Renal cortex interstitium (tissue), 11 donors: ENCODE measurements around the gene NKX1-2. TPM values are rescaled to one million over a fixed set of nuclear protein-coding genes. Genes with fewer than 3 reads are reported as not detected.
"Not testable (repeated sequence)": the region's sequence is repeated elsewhere in the genome, so short reads cannot be mapped to it uniquely, and the experiment has no call there.

Source experiments
- DNase-seq, 11 donors: peaks; one replicate each; pipeline ENCODE4 v3.0.0-alpha.2; 2013; ENCODE audit warnings: low read depth in 9 of 11, low spot score in 4 of 11; ENCODE audit errors: extremely low read depth in 1 of 11
- polyA plus RNA-seq, 3 donors: library from polyadenylated mRNA; unstranded; fragments of 120-200 nt; gene quantifications; one replicate each; pipeline ENCODE4 v1.2.1, GENCODE V29; 2013; ENCODE audit not compliant: insufficient read length in 3 of 3

NKX1-2 gene
- polyA plus RNA-seq, 3 donors: not detected

- no peak for DNase-seq
These were observed 9.6 kb upstream of the NKX1-2 start for GRCh38 chr10:124459395-124459794.

GRCh38 chr10:124458889-124459288 lies 9.1 kb upstream of the NKX1-2 start:
- no peak for DNase-seq

DNA sequence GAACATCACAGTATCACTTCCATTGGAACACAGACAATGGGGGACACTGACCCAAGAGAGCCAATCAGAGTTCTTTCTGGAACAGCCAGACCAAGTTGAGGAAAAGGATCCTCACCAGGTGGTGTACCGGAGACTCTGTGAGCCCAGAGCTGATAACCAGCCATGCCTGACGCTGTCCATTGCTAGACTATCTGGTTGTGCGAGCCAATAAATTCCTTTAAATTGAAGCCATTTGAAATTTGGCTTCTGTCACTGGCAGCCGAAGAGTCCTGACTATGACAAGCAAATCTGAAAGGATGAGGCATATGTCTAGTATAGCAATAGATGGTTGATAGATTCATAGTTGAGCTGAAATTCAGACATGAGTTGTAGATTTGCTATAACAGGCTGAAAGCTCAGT lies 8.6 kb upstream of the NKX1-2 start:
- no peak for DNase-seq

- DNase-seq: no peak
These were observed 5.6 kb upstream of the NKX1-2 start for GRCh38 chr10:124455441-124455840.

- no peak for DNase-seq
These were observed 4.2 kb upstream of the NKX1-2 start for GRCh38 chr10:124453960-124454610.

- no peak for DNase-seq
These were observed 1.4 kb upstream of the NKX1-2 start for GRCh38 chr10:124451276-124451675.

- DNase-seq: no peak
These were observed 885 bp upstream of the NKX1-2 start for GRCh38 chr10:124450783-124451057.

DNA sequence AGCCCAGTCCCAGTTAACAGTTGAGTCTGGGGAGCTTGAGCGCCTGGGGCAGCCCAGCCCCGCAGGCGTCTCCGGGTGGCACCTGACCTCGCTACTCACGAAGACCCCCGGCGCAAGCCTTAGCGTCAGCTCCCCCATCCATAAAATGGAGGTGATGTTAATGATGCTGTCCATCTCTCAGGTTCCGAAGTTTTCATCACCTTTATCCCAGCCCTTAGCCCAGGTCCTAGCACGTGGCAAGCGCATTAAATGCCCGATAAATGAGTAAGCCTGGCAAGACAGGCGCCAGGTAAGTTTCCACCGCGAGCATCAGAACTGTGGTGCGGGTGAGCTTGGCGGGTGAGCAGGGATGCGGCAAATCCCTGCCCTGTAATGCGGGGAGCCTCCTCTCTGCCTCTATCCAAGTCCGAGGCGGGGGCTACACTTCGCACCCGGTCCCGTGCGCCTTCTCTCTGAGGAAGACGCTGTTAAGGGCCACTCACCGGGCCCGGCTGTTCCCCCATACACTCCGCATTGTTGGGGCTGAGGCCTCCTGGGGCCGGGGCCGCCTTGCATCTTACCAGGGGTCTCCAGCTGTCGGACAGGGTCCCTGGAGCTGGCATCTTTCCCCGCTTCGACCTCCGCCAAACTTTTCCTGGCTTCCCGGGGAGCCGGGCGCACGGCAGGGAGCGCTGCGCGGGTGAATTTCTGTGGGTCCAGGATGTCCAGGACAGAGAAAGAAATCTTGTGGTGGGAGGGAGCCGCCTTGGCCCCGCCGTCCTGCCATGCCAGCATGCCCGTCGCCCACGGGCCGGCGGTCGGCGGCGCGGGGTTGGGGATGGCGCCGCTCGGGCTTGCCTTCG lies 444 bp downstream of the NKX1-2 start:
- no peak for DNase-seq

DNA sequence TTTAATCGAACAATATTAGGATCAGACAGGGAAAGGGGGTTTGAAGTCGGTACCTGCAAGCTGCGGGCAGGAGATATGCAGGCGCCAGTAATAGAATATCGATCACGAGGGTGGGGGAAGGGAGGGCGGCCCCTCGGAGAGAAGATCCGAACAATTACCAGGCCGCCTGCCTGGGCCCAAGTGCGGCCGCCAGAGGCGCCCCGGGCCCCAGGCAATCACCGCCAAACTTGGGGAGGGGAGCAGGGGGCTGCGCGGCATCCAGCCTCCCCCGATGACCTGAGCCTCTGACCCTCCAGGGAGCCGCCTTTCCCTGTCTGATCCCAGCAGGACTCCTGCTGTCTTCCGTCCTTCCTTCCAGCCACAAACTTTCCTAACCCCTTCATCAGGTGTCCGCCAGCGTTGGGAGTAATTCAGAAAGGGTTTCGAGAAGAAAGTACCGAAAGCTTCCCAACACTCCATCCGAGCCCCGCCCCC lies 1.1 kb downstream of the NKX1-2 start:
- no peak for DNase-seq

GRCh38 chr10:124447751-124448466 lies 1.9 kb downstream of the NKX1-2 start:
- no peak for DNase-seq

GRCh38 chr10:124446830-124447750 lies 2.7 kb downstream of the NKX1-2 start:
- no peak for DNase-seq

DNA sequence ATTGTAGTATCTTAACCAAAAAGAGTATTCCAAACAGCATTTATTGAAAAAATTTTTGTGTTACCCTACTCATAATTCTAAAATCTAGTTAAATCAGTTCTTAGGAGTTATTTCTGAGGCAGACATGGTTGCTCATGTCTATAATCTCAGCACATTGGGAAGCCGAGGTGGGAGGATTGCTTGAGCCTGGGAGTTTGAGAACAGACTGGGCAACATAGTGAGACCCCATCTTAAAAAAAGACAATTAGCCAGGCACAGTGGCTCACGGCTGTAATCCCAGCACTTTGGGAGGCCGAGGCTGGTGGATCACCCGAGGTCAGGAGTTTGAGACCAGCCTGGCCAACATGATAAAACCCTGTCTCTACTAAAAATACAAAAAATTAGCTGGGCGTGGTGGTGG lies 8.1 kb downstream of the NKX1-2 start:
- DNase-seq: not testable (repeated sequence)

DNA sequence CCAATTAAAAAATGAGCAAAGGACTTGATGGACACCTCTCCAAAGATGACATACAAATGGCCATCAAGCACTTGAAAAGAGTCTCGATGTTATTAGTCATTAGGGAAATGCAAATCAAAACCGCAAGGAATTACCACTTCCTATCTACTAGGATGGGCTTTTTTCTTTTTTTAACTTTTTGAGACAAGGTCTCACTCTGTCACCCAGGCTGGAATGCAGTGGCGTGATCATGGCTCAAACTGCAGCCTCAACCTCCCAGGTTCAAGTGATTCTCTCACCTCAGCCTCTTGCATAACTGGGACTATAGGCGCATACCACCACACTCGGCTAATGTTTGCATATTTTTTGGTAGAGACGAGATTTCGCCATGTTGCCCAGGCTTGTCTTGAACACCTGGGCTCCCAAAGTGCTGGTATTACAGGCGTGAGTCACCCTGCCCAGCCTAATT lies 13.6 kb downstream of the NKX1-2 start:
- no peak for DNase-seq

GRCh38 chr10:124435683-124436082 lies 14.2 kb downstream of the NKX1-2 start:
- not testable (repeated sequence) for DNase-seq

GRCh38 chr10:124433461-124433860 lies 16.4 kb downstream of the NKX1-2 start:
- DNase-seq: no peak

- no peak for DNase-seq
These were observed 19.8 kb downstream of the NKX1-2 start for GRCh38 chr10:124430077-124430476.

DNA sequence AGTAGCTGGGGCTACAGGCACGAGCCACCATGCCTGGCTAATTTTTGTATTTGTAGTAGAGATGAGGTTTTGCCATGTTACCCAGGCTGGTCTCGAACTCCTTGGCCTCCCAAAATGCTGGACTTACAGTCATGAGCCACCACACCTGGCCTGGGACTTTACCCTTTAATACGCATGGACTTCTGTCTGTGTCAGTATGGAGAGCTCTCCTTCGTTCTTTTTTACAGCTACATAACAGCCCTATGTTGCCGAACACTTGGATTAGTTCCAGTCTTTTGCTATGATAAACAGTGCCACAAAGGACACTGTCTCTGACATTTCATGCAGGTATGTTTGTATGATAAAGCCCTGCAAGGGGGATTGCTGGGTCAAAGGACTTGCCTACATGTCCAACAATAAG lies 20.3 kb downstream of the NKX1-2 start:
- no peak for DNase-seq

DNA sequence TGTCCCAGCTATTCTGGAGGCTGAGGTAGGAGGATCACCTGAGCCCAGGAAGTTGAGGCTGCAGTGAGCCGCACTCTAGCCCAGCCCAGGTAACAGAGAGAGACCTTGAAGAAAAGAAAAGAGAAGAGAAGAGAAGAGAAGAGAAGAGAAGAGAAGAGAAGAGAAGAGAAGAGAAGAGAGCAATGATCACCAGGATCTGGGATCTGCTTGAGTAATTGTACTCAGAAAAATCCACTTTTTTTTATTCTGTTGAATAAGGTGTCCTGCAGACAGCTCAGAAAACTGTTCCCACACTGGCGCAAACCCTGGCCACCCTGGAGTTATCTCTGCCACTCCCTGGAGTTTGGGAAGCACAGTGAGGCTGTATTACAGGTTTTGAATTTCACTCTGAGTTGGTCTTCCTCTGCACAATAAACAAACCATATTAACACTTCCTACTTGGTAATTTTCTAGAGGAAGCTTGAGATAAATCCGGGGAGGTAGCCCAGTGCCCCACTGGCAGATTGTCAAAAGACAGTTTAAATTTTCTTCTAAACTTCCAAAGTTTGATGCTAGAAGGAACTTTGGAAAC lies 21.5 kb downstream of the NKX1-2 start:
- no peak for DNase-seq
